22Rv1 (cell line): ENCODE measurements around the gene KCNMB4.

ENCODE experiments used
- H3K27ac ChIP-seq: fragments of 450-650 bp; 2 replicates; pipeline ENCODE4 v1.5.1; 2017
- ZFX ChIP-seq: fragments of 450-650 bp; IDR thresholded peaks from 2 replicates; pipeline ENCODE4 v1.6.1; 2017; ENCODE audit warnings: antibody characterized with exemption, borderline replicate concordance
- TF ChIP-seq, protein P1 (sequence below): fragments of 450-650 bp; IDR thresholded peaks from 2 replicates; pipeline ENCODE4 v1.5.1; 2017; ENCODE audit warnings: mild to moderate bottlenecking

The KCNMB4 gene

DNA sequence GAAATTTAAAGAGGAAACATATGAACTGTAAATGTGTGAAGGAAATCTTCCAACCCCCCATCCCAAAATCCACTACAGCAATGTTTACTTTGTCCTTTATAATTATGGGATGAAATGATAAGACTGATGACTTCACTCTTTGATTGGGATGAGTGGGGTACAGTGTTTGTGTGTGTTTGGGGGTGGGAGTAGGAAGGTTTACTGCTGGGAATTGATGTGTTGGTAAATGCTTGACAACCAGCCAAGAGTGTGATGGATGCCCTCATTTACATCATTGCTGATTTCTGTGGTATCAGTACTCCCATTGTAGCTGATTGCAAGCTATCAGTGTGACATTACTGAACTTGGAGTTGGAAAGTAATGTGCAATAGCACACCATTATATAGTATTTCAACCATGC is 90.9 kb downstream of the KCNMB4 start:
- H3K27ac ChIP-seq = no peak overlapping the region
- TF ChIP-seq ZFX = no peak
- TF ChIP-seq, protein P1, sequence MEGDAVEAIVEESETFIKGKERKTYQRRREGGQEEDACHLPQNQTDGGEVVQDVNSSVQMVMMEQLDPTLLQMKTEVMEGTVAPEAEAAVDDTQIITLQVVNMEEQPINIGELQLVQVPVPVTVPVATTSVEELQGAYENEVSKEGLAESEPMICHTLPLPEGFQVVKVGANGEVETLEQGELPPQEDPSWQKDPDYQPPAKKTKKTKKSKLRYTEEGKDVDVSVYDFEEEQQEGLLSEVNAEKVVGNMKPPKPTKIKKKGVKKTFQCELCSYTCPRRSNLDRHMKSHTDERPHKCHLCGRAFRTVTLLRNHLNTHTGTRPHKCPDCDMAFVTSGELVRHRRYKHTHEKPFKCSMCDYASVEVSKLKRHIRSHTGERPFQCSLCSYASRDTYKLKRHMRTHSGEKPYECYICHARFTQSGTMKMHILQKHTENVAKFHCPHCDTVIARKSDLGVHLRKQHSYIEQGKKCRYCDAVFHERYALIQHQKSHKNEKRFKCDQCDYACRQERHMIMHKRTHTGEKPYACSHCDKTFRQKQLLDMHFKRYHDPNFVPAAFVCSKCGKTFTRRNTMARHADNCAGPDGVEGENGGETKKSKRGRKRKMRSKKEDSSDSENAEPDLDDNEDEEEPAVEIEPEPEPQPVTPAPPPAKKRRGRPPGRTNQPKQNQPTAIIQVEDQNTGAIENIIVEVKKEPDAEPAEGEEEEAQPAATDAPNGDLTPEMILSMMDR = no peak

GRCh38 chr12:70459786-70460185 is 93.7 kb downstream of the KCNMB4 start:
- H3K27ac ChIP-seq = no peak overlapping the region
- TF ChIP-seq, protein P1 = no peak
- no peak for TF ChIP-seq ZFX

DNA sequence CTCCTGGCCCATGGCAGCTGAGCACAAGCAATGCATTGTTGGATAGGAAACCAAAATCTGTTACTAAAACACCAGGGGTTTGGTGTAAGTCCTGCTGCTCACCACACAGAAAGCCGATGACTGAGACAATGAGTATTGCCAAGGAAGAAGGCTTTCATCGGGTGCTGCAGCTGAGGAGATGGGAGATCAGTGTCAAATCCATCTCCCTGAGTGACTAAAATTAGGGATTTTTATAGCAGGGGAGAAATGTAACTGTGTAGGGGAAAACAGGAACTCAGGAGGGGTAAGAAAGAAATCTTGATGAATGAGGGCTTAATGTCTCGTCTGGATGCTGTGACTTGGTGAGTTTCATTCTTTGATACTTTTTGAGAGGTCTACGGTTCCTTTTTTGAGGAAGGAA is 97.9 kb downstream of the KCNMB4 start:
- no peak for TF ChIP-seq ZFX
- TF ChIP-seq, protein P1 = no peak
- H3K27ac ChIP-seq = no peak overlapping the region

DNA sequence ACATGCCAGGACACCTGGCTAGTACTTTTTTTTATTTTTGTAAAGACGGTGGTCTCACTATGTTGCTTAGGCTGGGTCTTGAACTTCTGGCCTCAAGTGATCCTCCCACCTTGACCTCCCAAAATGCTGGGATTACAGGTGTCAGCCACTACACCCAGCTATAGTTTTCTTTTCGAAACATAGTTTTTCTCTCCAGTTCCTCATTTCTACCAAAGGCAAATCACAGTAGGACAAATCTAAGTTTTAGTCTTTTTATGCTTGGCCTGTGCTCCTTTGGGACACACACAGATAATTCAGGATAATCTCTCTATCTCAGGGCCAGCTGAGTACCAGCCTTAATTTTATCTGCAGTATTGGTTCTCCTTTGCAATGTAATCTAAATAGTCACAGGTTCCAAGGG is 100.7 kb downstream of the KCNMB4 start:
- TF ChIP-seq, protein P1 = no peak
- TF ChIP-seq ZFX = no peak
- H3K27ac ChIP-seq = no peak overlapping the region

GRCh38 chr12:70467476-70467875 is 101.4 kb downstream of the KCNMB4 start:
- TF ChIP-seq, protein P1 = no peak
- TF ChIP-seq ZFX = no peak
- no peak overlapping the region for H3K27ac ChIP-seq

GRCh38 chr12:70467918-70468733 is 102.0 kb downstream of the KCNMB4 start:
- H3K27ac ChIP-seq = no peak overlapping the region

DNA sequence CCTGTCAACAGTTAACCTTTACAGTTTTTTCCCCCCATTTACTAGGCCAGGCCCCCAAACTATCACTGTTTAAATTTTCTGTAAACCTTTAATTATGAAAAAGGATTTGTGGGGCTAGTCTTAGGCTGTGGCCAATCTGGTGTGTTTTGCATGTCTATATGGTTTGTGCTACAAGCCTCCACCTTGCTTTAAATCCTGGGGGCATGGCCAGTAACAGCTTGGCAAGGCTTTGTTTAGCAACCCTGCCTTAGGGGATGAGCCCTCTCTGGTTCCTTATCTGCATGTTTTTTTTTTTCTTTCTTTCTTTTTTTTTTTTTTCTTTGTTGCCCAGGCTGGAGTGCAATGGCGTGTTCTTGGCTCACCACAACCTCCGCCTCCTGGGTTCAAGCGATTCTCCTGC is 102.7 kb downstream of the KCNMB4 start:
- H3K27ac ChIP-seq = no peak overlapping the region
- no peak for TF ChIP-seq ZFX
- TF ChIP-seq, protein P1 = no peak

More at GRCh38 chr12:70467918-70468733, 102.0 kb downstream of the KCNMB4 start:
- no peak for TF ChIP-seq ZFX
- TF ChIP-seq, protein P1 = no peak
